ENCODE measurements around the gene LRRC36.

DNA sequence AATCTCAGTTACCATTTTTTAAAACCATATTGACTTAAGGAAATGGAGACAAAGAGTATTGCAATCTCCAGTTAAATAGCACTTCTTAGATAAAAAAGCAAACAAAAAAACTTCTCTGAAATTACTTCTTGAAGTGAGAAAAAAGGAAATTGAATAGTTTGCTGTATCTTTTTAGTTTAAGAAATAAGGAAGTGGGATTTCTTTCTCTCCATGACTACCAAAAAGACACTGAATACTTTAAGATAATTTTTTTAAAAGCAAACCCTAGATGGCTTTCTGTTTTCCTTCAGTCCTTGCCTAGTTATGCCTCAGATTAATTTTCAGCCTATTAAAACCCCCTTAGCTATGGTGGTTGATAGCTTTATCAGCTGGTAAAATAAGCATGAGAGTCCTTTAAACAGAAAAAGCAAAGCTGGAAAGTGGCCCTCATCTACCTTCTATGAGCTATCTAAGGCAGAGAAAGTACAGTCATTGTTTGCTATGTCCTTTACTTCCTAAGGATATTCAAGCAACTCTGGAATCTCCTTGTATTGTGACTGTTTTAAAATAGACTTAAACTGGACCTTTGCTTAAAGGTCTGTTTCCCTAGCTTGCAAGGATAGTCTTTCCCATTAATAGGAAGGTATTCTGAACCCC is 38.1 kb downstream of the LRRC36 start:
- TF ChIP-seq RBAK (CRISPR knock-in tag; IDR thresholded peaks at IDR 0.05), result no peak
- no peak for TF ChIP-seq POLR2A (IDR thresholded peaks at IDR 0.05; ENCODE audit: insufficient read depth in 1 of 2, low read depth in 2 of 2, low read length in 2 of 2)
- TF ChIP-seq ZNF530 (CRISPR knock-in tag; IDR thresholded peaks at IDR 0.05; ENCODE audit: low read depth), result no peak
- no peak for TF ChIP-seq PCBP2 (optimal IDR thresholded peaks at IDR 0.05; ENCODE audit: low read depth, low read length, poor library complexity, severe bottlenecking)
- TF ChIP-seq POLR2AphosphoS5 (IDR thresholded peaks at IDR 0.05; ENCODE audit: low read depth, low read length), result no peak
- no peak for TF ChIP-seq ZNF549 (CRISPR knock-in tag; IDR thresholded peaks at IDR 0.05)
- TF ChIP-seq ADNP (CRISPR knock-in tag; IDR thresholded peaks at IDR 0.05), result no peak
- TF ChIP-seq, protein P1, sequence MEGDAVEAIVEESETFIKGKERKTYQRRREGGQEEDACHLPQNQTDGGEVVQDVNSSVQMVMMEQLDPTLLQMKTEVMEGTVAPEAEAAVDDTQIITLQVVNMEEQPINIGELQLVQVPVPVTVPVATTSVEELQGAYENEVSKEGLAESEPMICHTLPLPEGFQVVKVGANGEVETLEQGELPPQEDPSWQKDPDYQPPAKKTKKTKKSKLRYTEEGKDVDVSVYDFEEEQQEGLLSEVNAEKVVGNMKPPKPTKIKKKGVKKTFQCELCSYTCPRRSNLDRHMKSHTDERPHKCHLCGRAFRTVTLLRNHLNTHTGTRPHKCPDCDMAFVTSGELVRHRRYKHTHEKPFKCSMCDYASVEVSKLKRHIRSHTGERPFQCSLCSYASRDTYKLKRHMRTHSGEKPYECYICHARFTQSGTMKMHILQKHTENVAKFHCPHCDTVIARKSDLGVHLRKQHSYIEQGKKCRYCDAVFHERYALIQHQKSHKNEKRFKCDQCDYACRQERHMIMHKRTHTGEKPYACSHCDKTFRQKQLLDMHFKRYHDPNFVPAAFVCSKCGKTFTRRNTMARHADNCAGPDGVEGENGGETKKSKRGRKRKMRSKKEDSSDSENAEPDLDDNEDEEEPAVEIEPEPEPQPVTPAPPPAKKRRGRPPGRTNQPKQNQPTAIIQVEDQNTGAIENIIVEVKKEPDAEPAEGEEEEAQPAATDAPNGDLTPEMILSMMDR (CRISPR knock-in tag; IDR thresholded peaks at IDR 0.05), result no peak
- no peak for TF ChIP-seq EZH2 (conservative IDR thresholded peaks at IDR 0.05; ENCODE audit: low read depth, low read length)
